ENCODE results near the gene USP2. TPM values are rescaled to one million over a fixed set of nuclear protein-coding genes. Genes with fewer than 3 reads are reported as not detected.

The USP2 gene
- total RNA-seq, 1 experiment from 2014 or later: 5.7 TPM

GRCh38 chr11:119320240-119320775 lies 61.2 kb downstream of the USP2 start:
- H3K27me3 ChIP-seq (ENCODE audit: insufficient read depth, low read length): peaks cover 9% of the 10 kb centered on the region; the same call in 1 of the 2 replicates
- H2AK5ac ChIP-seq (ENCODE audit: insufficient read length, low read length): no peak overlapping the region
- H3K4ac ChIP-seq (ENCODE audit: low read depth, low read length): no peak overlapping the region
- H3K56ac ChIP-seq (ENCODE audit: insufficient read length, low read depth, low read length): no peak overlapping the region
- no peak overlapping the region for H4K91ac ChIP-seq (ENCODE audit: insufficient read length, low read depth, low read length)
- no peak overlapping the region for H2BK12ac ChIP-seq (ENCODE audit: insufficient read length, low read depth, low read length)
- WGBS (ENCODE audit: extremely low coverage, insufficient read length, low lambda C conversion rate): no CpG with 5 or more reads among the region's 17 CpGs
- H2BK5ac ChIP-seq (ENCODE audit: insufficient read length, low read length): no peak overlapping the region
- no peaks in the 10 kb centered on the region for H3K79me2 ChIP-seq (ENCODE audit: insufficient read depth, low read length)
- H3K4me1 ChIP-seq (ENCODE audit: insufficient read depth, low read length): peaks cover 15% of the 10 kb centered on the region; the same call in 1 of the 2 replicates
- no peak overlapping the region for H4K8ac ChIP-seq (replicated peaks; ENCODE audit: insufficient read length, low read depth, low read length)
- H3K4me2 ChIP-seq (ENCODE audit: insufficient read depth, insufficient read length, low read length): peak overlapping the region; percentile 72
- H2AFZ ChIP-seq (ENCODE audit: low read length): no peak overlapping the region
- H3K23ac ChIP-seq (ENCODE audit: insufficient read length, low read depth, low read length): no peak overlapping the region
- peaks cover 25% of the 10 kb centered on the region for H3K27me3 Mint-ChIP-seq (ENCODE audit: low read depth)
- no peak overlapping the region for H4K5ac ChIP-seq (ENCODE audit: insufficient read length, low read depth, low read length)
- H2BK120ac ChIP-seq (ENCODE audit: low read depth, low read length, poor library complexity, severe bottlenecking): no peak overlapping the region
- peak overlapping the region; percentile 47 for H3K18ac ChIP-seq (ENCODE audit: insufficient read length, low read depth, low read length)
- no peaks in the 10 kb centered on the region for H4K20me1 ChIP-seq (ENCODE audit: control insufficient read depth, insufficient read depth, insufficient read length)
- DNase-seq: peak; percentile 54
- peaks cover 46 to 48% of the 10 kb centered on the region in 2 experiments for H3K4me1 Mint-ChIP-seq
- H3K79me1 ChIP-seq (ENCODE audit: insufficient read depth, low read depth, low read length, poor library complexity, severe bottlenecking): no peaks in the 10 kb centered on the region
- H3K4me3 Mint-ChIP-seq: peak overlapping the region; percentile 54 to 61; a peak in 4 of 5 replicates
- no peaks in the 10 kb centered on the region for H3K9me3 ChIP-seq (ENCODE audit: control insufficient read depth, low read depth, low read length)
- no peak overlapping the region for H3T11ph ChIP-seq (ENCODE audit: low read length)
- no peaks in the 10 kb centered on the region for H3K36me3 Mint-ChIP-seq (ENCODE audit: insufficient read depth in 1 of 3, low read depth in 3 of 3)
- H3K23me2 ChIP-seq (ENCODE audit: insufficient read length, low read depth, low read length, poor library complexity, severe bottlenecking): peaks cover 32% of the 10 kb centered on the region
- peak overlapping the region; percentile 10; the same call in 1 of the 2 replicates for H3K14ac ChIP-seq (ENCODE audit: insufficient read depth, low read length)
- no peak overlapping the region for H3K27ac Mint-ChIP-seq
- no peak overlapping the region for H2BK15ac ChIP-seq (ENCODE audit: low read depth, low read length)
- TF ChIP-seq CTCF (conservative IDR thresholded peaks at IDR 0.05): no peak
- H3K27ac ChIP-seq (ENCODE audit: insufficient read length, low read depth, low read length): no peak overlapping the region
- no peak overlapping the region for H3K9ac ChIP-seq (ENCODE audit: extremely low read depth, insufficient read length, low read length)
- no peaks in the 10 kb centered on the region; a peak in 1 of 5 replicates for H3K9me3 Mint-ChIP-seq
- H2BK20ac ChIP-seq (ENCODE audit: low read depth, low read length, poor library complexity, severe bottlenecking): no peak overlapping the region
